Fibroblast of the conjunctiva (primary cell): Measurements from ENCODE around the gene GPHN.
A peak's percentile ranks its signal among the peaks of the same experiment; 100 is the strongest.
"Not testable (repeated sequence)": the region's sequence is repeated elsewhere in the genome, so short reads cannot be mapped to it uniquely, and the experiment has no call there.

Source experiments
- DNase-seq: peaks from one replicate; pipeline ENCODE4 v3.0.0-alpha.2; 2010; ENCODE audit warnings: low read depth

The GPHN gene

DNA sequence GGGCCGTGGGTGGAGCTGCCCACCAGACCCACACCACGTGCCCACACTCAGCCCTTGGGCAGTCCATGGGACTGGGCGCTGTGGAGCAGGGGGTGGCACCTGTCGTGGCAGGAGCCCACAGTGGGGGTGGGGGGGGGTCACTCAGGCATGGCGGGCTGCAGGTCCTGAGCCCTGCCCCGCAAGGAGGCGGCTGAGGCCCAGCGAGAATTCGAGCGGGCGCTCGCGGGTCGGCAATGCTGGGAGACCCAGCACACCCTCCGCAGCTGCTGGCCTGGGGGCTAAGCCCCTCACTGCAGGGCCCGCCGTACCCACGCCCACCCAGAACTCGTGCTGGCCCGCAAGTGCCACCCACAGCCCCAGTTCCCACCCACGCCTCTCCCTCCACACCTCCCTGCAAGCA, 548.7 kb downstream of the GPHN start:
- DNase-seq = no peak

DNA sequence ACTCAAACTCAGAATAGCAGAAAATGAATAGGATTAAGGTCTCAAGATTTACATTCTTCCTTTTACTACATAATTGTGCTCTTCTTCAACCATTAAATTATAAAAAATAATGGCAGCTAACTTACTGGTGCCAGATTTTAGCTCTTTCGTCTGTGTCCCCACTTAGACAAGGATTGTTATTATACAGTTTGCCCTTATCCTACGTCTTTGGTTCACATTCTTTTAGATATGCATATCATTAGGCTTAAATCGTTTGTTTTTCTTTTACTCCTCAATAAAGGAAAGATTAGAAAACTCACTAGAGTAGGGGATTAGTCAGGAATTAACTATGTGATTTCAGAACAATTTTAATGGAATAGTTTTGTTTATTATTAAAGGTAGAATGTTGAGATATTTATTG, 551.6 kb downstream of the GPHN start:
- no peak for DNase-seq

DNA sequence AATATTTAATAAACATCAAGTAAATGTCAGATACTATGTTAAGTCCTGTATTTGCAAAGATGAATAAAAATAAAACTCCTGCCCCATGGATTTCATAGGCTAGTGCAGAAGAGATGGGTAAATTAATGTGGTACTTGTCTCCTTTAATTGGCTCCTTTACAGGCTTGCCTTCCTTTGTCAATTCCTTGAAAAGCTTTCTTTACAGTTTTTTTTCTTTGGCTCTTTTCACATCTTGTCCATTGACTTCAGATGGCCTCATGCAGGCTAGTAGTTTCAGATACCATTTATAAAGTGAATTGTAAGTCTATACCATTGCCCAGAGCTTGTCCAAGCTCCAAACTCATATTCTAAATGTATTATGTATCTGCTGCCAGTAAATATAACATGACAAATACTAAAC, 552.6 kb downstream of the GPHN start:
- DNase-seq = no peak

DNA sequence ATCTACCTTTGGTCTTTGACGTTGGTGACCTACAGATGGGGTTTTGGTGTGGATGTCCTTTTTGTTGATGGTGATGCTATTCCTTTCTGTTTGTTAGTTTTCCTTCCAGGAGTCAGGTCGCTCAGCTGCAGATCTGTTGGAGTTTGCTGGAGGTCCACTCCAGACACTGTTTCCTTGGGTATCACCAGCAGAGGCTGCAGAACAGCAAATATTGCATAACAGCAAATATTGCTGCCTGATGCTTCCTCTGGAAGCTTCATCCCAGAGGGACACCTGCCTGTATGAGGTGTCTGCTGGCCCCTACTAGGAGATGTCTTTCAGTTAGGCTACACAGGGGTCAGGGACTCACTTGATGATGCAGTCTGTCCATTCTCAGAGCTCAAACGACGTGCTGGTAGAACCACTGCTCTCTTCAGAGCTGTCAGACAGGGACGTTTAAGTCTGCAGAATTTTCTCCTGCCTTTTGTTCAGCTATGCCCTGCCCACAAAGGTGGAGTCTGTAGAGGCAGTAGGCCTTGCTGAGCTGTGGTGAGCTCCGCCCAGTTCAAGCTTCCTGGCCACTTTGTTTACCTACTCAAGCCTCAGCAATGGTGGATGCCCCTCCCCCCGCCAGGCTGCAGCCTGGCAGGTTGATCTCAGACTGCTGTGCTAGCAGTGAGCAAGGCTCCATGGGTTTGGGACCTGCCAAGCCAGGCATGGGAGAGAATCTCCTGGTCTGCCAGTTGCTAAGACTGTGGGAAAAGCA, 559.3 kb downstream of the GPHN start:
- not testable (repeated sequence) for DNase-seq

DNA sequence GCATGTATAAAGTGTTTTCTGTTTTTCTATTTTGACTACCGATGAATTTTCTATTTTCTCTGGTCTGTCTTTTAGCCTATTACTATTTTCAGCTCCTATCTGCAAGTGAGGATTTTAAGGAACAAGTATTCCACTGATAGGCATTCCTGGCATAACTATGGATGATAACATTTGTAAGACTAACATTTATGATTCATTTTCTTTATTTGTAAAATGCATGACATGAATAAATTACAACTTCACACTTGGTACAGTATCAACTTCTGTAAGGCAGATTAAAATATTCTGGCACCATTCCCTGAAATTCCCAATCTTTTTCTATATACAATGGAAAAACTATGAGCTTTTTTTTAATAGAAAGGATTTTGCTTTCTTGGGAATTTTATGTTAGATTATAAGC, 560.3 kb downstream of the GPHN start:
- DNase-seq = no peak

DNA sequence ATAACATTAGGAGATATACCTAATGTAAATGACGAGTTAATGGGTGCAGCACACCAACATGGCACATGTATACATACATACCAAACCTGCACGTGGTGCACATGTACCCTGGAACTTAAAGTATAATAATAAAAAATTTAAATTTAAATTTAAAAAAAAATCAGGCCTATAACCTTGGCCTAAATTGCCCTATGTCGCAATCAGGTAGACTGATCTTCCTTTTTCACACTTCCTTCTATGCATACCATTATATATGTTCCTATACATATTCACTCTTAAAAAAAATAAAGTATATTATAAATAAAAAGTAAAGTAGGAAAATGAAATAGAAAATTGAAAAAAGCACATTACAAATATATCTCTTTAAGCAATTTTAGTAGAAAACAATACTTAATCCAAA, 563.6 kb downstream of the GPHN start:
- no peak for DNase-seq

DNA sequence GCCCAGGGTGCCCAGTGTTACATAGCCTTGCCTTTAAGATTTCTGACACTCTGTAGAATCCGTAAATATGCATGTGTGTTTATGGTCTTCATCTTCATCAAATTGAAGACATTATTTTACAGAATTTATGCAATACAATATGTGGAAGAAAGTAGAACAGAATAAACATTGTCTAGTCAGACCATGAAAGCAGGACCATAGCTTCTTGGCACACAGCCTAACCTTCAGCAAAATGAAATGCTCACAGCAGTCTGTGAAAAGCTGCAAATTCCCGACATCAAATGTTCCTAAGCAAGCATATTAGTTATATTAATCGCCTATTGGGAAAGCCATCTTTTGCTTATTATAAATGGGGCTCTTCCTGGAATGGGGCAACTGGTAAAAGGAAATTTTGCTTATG, 570.0 kb downstream of the GPHN start:
- DNase-seq = no peak

DNA sequence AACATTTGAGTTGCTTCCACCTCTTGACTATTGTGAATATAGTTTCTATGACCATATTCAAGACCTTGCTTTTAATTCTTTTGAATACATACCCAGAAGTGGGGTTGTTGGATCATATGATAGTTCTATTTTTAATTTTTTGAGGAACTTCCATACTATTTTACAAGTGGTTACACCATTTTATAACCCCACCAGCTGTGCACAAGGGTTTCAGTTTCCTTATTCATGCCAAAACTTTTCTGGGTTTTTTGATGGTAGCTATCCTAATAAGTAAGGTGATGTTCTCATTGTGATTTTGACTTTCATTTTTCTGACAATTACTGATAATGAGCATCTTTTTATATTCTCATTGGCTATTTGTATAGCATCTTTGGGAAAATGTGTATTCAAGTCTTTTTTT, 571.9 kb downstream of the GPHN start:
- no peak for DNase-seq

DNA sequence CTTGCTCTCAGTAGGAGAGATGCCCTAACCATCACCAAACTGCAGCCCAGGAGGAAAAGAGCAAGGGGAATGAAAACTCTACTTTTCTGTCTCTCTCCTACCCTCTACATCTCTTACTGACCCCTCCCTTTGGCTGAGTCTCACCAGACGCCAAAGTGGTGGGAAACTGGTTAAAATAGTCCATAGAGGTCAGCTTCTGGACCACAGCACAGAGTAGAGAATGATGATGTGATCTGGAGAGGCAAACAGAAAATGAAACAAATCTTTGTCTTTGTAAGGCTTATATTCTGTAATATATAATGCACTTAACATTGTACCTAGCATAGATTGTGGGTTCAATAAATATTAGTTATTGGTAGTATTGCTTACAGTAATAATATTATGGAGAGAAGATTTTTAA, 600.3 kb downstream of the GPHN start:
- no peak for DNase-seq

DNA sequence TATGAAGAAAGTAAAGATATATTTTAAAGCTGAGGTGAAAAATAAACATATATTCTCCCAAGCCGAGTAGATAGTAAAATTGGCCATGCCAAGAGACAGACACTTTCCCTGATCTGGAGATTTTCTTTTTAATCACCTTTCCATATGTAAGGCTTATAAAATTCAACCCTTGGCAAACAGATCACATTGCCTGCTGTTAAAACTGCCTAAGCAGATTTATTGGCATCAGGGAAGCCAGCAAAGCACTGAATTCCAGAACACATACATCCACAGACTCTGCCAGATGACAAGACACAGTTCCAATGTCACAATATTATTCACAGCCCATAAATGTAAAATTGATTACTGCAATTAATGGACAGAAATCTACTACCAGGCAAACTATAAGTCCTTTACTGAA, 603.1 kb downstream of the GPHN start:
- DNase-seq = no peak

DNA sequence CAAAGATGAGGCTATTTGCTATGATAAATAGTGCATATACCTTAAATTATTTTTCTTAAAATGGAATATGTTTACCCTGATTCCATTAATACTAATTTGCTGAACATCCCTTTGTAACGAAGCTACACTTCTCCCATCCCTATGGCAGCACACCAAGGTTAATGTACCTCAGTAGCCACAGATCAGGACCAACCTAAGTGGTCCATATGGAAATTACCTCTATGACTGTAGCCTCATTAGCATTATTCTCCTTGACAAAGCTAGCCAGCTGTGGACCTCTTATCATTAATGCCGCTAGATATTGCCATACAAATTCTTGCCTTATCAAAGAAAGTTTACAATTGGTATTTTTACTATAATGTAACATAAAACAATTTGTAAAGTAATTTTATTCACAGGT, 604.4 kb downstream of the GPHN start:
- no peak for DNase-seq

DNA sequence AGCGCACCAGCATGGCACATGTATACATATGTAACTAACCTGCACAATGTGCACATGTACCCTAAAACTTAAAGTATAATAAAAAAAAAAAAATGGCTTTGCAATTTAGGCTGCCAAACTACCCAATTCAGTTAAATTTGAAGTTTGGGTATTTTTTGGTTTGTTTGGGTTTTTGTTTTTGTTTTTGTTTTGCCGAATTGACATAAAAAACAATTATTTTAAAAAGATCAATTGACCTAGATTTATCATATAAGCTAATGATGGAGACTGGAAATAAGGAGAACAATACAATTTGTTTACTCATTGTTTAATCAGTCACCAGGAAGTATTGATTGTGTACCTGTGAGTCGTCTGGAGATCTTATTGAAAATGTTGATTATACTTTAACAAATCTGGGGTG, 619.2 kb downstream of the GPHN start:
- DNase-seq = no peak

DNA sequence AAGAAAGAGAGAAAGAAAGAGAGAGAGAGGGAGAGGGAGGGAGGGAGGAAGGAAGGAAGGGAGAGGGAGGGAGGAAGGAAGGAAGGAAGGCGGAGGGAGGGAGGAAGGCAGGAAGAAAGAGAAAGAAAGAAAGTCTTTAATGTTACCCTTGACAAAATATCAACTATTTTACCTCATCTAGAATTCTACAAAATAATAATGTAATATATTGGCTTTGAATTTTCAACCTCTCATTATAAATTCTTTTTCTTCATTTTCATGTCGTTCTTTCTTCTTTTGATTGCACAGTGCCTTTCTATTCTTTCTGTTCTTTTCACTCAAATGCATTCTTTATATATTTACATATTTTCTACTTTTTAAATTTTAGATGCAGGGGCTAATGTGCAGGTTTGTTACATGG, 621.8 kb downstream of the GPHN start:
- no peak for DNase-seq

DNA sequence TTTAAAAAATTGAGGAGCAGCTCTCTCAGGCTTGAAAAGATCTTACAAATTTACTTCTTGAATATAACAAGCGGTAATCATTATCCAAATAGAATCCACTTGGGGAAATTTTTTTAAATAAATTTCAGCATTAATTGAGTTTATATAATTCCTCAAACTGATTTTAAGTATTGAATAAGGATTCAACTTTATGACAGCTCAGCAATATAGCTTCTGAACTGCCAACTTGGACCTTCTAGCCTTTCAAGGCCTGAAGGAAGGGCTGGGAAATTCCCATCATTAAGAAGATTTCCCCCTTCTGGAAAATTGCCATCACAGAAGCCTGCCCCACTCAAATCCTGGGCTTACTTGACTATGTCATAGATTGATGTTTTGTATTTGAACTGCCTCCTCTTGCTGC, 623.7 kb downstream of the GPHN start:
- DNase-seq = no peak

DNA sequence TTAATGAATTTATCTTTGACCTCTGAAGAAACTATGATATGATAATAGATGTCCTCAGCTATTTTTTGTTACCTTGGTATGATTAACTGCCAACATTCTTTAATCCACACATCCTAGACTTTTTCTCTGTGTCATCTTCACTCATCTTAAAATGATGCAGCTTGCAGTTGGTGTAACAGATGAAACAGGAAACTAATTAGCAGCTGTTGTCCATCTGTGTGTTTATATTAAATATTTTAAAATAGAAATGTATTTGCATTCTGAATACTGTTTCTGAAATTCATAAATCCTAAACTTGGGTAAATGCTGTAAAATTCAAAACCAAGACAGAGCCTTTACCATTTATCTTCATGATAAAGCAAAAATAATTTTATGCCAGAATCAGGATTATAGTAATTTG, 625.2 kb downstream of the GPHN start:
- no peak for DNase-seq

DNA sequence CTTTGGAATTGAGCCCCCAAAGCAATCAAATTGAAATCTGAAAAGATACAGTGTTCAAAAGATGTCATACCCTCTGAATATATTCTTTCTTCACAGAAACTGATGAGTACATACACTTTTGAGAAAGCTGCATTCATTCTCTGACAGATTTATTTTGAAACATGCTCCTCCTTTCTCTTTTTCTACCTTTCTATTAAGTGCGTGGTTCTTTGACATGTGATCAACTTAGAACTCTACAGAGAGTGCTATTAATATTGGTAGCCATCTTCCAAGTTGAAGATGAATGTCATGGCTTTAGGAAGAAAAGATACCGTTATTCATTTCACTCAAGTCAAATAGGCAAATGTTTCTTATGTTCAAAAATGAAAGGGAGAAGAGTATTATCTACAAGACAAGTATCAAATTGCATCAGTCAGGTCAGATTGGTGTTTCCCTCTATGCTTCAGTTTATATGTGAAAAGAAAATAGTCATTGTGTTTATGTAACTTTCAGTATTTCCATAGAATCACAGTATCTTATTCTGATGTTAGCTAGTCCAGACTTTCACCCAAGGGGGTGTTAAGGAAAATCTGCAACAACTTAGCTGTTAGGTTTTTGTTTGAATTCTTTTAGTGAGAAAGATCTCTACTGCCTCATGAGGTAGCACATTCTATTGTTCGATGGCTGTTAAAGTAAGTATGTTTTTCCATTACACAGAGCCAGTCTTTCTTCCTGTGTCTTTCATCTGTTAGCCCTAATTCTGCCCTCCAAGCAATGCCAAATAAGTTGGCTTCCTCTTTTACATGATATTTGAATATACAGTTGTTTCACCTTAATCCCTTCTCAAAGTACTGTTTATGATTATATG, 625.9 kb downstream of the GPHN start:
- no peak for DNase-seq

DNA sequence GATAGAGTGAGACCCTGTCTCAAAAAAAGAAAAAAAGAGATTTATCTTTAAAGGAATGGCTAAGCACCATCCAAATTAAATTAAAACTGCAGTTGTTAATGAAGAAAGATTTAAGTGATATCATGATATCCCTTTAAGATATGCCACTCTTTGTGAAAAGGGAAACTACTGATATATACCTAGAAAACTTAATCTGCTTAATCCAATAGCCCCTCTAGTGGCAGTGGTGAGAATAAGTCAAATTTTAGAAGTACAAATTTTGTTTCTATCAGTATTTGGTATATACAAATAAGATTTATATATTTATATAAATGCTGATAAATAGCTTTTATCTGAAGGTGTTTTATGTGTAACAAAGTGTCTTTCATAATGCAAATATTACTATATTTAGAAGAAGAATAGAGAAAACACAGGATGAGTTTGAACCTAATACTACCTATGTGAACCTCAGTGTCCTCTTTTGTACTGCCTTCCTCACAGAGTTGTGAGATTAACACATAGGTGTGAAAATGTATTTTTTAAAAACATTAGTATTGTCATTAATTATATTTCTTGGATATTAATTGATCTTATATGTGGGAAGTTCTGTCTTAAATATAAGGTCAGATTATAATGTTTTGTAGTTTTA, 629.9 kb downstream of the GPHN start:
- DNase-seq = peak; percentile 2

DNA sequence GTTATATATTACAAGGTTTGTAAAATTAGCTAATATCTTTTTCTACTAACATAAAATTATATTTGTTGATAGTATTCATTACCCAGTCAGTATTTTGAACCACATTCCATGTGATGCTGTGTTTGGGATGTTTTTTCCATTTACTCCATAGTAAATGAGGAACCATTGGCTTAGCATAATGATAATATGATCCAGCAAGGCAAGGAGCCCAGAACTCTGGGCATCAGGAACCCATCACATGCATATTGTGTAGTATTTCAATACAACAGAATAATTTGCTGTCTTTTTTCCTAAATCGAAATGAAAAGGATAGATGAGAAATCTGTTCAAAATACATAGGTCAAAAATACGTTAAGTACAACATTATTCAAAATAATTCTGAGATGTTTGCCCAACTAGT, 632.6 kb downstream of the GPHN start:
- no peak for DNase-seq

DNA sequence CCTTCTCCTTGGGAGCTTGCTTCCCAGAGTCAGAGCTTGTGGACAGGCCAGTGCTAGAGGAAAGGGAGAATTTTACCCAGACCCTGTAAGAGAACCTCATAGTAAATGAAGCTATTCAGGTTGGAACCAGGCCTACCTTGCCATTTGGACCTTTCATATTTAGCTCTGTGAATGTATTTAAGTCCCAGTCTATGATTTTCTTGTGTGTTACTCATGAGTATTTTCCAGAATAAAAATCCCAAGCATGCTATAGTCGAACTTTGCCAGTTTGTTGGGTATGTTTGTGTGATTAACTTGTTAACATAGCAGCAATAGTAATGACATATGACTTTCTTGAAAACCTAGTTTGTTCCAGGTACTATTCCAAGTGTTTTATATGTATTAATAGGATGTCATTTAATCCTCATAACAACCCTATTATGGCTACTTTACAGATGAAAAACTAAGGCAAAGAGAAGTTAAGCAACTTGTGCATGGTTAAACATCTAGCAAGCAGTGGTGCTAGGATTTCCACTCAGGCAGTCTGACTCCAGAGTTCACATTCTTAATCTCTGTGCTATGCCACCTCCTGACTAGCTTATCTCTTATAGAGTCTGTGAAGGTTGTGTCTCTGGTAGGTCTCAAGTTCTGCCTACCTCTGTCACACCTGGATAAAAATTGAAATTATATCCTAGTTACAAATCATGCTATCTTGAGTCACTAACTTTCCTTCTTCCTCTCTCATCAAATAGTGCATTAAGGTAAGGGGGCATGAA, 633.4 kb downstream of the GPHN start:
- DNase-seq = no peak

DNA sequence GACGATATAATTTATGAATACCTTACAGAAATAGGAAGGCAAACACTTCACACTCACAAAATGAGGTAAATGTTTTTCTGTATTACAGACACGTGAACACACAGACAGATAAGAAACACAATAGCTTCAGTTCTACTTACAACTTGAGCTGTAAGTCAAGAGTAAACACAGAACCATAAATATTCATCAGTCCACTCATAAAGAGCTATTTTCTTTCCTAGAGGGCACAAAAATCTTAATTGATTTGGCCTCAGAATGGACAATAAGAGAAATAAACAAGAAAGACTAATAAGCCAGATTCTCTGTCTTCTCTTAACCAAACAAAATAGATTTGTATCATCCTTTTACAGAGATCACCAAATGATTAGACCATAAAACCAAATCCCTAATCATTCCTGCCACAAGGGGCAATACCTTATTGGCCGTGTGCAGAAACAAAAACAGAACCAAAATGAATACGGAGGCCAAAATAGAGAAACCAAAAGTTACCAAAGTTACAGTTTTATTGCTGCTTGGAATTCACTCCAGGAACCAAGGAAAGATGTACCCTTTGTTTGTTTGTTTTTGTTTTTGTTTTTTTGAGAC, 643.2 kb downstream of the GPHN start:
- DNase-seq = no peak

DNA sequence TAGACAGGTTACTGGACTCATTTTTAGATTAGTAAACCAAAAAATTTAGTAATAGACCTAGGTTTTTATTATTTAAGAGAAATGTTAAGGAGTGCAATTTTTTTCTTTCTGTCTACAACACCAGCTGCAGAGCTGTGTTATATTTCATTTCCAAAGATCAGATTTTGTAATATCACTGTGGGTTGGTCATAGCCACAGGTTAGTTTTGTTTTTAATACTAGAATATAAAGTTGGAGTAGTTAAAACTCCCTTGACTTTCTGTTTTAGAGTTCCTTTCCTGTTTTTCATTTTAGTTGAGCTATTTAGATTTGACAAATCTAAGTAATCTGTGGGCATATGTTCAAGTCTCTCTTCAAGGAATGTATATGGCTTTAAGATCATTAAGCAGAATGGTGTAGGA, 650.6 kb downstream of the GPHN start:
- DNase-seq = no peak

DNA sequence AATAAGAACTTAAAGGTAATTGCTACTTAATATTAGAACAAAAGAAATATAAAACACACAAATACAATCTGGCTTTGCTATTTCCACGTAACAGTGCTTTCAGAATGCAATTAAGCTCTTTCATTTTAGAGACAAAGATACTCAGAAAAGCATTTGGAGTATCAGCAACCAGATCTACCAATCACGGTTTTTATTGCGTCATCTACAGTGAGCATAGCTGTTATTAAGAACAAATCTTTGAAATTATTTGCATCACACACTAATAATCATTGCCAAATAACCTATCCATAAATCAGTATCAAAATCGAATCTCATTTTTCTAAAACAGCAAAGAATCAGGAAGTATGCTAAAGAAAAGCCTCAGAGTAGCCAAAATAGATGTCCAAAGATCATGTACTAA, 654.4 kb downstream of the GPHN start:
- DNase-seq = no peak
